NOMO-1 treated with DMSO at 0.1 percent for 48 hours (cell line): Measurements from ENCODE around the gene SCN1A.
"Not testable (repeated sequence)": the region's sequence is repeated elsewhere in the genome, so short reads cannot be mapped to it uniquely, and the experiment has no call there.

Source experiments
- DNase-seq: peaks from one replicate; lab custom pipeline; 2025; ENCODE audit not compliant: unreplicated experiment; lab: John Stamatoyannopoulos, UW

Gene SCN1A

DNA sequence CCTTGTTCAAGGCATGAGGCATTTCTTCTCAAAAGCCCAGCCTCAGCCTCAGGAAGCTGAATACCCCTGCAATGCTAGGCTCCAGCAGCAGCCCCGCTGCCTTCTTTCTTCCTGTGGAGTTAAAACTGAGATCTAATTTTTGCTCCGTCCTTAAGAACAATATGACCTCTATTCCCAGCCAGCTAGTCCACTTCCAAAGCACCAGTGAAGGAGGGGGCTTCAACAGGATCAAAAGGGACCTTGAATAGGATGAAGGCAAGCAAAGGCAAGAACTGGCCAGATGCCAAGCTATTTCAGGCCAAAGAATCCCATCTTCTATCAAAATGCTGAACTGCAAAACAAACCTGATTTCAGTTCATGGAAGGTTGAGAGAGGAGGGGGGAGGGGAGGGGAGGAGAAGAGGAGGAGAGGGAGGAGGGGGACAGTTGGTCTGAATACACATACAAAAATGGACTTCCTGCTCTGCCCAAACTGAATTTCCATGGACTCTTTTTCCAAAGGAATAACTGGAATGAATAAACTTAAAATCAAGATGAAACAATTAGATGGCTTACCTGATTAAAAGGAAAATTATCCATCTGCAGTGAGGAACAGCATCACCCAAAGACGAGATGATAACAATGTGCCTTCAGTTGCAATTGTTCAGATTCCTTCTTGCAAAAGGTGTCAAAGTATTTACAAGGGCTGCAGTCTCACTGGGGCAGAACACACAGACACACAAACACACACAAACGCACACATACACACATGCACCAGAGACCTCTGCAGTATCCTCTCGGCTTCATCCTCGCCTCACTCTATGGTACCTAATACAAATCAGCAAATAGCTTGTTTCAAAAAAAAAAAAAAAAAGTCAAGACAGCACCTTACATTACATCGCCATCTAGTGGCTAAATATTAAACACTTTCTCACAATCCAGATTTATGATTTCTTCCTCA, at the start of gene SCN1A:
TSS of gene SCN1A (minus strand) at position 804 of the 939 bp plus-strand sequence. CDS start 54,399 bp downstream, outside the sequence.
- DNase-seq, result peak; percentile 45

DNA sequence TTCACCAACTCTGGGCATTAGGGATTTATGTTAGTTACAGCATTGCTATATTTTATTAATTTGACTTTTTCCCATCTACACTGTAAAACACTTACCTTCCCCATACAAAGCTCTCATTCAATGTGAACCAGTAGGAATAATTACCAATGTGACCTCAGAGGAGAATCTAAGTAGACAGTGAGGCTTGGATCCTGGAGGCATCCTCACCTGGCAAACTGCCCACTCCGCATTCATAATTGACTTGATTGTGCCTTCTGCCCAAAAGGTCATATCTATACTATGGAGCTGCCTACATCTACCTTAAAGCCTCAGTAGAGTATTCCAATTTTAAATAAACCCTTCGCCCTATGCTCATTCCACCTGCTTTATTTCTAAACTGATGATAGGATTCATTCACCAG, 45.4 kb upstream of the SCN1A start:
- no peak for DNase-seq

DNA sequence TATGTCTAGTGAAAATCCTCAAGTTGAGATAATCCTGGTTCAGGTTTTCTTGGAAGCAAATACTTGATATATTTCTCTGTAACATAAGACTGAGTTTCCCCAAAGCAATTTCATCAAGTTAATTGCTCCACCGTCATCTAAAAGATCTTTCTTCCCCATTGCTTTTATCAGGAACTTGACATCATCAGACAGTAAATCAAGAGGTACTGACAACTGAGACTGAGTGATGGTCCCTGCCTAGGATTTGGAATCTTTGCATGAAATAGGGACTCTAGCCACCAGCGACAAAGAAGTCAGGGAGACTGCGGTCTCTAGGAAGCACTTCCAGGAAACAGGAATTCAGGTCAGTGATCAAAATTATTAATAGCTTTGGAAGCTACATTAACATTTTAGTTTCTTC, 43.4 kb upstream of the SCN1A start:
- DNase-seq, result no peak

GRCh38 chr2:166170356-166170755, 42.5 kb upstream of the SCN1A start:
- no peak for DNase-seq

DNA sequence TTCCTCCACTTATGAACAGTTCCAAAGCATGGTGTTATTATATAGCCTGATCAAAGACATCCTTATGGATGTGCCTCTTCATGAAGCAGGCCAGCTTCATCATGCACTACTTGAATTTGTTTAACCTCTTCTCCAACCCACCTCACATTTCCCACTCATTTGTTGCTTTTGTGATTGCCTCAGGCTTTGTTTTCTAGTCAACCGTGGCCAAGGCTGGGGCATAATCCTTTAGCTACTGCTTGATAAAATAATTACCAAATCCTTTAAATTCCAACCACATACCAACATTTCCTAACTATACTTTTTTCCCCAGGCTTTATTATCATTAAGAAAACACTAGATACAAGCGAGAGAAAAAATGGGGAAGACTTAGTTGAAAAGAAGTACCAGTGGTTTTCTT, 39.6 kb upstream of the SCN1A start:
- no peak for DNase-seq

GRCh38 chr2:166163775-166164174, 36.0 kb upstream of the SCN1A start:
- no peak for DNase-seq

DNA sequence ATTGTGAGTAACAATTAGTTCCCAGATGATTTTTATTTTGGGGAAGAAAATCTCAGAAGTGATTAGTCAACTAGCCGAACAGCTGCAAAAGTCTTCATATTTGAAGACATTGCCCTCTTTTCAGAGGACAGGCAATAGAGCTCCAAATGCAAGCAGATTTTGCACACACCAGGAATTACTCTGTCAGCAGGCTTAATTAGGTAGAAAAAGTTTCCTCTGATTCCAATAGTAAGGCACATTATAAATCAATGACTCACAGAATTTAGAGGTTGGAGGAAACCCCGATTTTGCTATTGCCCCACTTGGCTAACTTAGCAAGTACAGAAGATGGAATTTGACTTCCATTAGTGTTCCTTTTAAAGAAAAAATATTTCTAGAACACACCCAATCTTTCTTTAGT, 30.7 kb upstream of the SCN1A start:
- no peak for DNase-seq

DNA sequence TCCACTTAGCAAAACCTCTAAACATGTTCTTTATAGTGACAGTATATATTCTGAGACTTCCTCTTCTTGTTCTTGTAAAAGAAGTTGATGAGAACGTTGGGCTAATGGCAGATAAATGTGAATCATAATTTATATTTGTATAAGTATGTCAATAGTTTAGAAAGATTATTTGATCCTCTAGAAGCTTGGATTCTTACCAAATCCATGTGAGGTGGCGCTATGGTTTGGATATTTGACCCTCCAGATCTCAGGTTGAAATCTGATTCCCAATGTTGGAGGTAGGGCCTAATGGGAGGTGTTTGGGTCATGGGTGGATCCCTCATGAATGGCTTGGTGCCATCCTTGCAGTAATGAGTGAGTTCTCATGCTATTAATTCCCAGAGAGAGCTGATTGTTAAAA, 29.8 kb upstream of the SCN1A start:
- DNase-seq, result no peak

- DNase-seq, result no peak
Observed at GRCh38 chr2:166156985-166157490, 29.2 kb upstream of the SCN1A start.

DNA sequence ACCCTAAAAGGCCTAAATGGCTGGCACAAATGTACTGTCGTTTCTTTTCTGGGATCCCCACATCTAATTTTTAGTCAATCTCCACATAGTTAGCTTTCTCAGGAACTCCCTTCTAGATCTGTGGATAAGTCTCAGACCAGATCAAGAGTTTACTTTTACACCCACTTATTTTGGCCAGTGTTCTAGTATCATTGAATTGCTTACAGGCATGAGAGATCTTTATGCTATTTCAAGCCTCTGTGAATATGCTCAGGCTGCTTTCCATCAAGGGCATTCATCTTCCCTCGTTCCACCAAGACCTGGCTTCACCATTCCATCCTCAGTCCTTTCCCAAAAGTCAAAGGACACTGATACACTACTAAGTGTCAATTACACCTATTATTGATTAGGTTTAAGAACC, 27.8 kb upstream of the SCN1A start:
- DNase-seq, result no peak

GRCh38 chr2:166154685-166155338, 27.0 kb upstream of the SCN1A start:
- DNase-seq, result no peak

- DNase-seq, result no peak
Observed at GRCh38 chr2:166152064-166152463, 24.2 kb upstream of the SCN1A start.

DNA sequence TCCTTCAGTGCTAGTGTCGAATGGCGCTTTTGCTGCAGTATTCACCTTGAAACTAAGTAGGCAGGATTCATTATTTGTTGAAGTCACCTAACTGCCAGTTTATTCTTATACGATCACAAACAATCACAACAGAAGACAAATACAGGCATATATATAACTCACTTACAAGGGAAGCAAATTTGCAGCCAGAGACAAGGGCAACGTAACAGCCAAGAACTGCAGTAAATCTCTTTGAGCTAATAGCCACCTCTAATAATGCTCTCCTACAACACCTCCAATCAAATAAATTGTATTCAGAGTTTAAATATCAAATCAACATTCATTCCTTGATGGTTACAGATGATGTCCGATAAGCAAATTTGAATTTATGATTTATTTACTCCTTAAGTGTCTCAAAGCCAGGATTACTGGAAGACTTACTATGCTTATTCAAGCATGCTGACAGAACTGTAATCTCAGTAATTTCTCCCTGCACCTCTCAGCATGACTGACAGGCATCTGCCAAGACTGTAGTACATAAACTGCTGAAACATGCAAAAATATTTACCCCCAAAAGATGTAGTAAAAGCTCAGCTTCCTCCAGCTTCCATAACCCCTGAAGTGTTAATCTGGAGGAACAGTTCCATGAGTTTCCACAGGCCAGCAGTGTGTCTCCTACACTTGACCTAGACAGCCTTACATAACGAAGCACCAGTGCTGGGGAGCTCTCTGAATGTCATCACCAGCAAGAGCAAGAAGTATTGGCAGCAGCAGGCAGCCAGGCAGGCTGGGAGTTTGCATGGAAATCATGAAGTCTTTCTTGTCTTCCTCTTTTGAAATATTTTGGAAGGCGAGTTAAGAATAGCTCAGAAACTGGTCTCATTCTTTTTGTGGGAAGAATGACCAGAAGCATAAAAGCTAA, 20.9 kb upstream of the SCN1A start:
- no peak for DNase-seq

DNA sequence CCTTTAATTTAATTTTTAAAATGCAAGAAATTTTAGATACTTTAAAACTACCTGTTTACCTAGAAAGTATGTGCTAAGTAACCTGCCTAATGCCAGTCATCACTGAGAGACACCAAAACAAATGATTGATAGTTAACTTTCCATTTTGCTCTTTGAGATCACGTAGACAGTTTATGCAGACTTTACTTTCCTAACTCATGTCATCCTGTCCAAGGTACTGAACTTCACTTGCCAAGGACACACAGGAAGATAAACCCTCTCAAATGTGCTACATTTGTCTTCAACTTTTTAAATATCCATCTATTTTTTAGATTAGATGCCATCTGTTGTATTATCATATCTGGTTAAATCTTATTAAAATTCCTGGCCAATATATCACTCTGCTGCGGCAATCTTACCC, 20.1 kb upstream of the SCN1A start:
- DNase-seq, result no peak

DNA sequence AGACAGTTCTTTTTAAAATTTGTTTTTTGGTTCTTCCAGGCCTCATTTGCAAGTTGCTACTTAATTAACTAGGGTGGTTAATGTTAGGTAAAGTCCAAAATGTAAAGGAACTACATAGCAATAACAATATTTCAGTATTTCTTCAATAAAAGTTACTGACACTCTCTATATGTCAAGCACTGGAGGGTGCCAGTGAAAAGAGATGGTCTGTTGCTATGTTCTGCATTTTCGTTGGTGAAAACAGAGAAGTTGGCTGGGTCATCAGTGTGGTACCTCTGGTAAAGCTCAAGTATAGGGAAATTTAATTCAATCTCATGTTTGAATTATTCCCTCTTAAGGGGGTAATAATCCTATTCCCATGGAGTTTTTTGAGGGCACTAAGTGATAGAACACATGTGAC, 16.3 kb upstream of the SCN1A start:
- DNase-seq, result no peak

DNA sequence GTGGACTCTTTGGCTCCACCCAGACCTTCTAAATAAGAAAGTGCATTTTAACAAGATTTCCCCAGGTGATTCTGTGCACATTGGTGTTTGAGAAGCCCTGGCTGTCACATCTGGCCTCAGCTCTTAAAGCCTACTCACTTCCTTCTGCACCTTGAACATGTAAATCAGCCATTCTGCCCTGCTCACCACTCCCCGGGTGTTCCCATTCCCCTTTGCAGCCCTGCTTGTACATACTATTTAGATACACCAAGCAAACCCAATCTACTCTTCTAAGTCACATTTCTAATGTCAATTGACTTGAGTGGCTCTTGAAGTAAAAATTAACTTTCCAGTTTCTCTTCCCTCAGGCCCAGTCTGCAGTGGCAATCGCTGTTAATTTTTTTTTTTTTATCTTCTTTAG, 13.1 kb upstream of the SCN1A start:
- DNase-seq, result no peak

- no peak for DNase-seq
Observed at GRCh38 chr2:166140475-166140874, 12.7 kb upstream of the SCN1A start.

DNA sequence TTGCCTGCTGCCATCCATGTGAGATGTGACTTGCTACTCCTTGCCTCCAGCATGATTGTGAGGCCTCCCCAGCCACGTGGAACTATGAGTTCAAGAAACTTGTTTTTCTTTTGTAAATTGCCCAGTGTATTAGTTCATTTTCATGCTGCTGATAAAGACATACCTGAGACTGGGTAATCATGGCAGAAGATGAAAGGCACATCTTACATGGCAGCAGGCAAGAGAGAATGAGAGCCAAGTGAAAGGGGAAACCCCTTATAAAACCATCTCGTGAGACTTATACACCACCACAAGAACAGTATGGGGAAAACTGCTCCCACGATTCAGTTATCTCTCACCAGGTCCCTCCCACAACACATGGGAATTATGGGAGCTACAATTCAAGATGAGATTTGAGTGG, 11.7 kb upstream of the SCN1A start:
- not testable (repeated sequence) for DNase-seq

- DNase-seq, result no peak
Observed at GRCh38 chr2:166138667-166139066, 10.8 kb upstream of the SCN1A start.

DNA sequence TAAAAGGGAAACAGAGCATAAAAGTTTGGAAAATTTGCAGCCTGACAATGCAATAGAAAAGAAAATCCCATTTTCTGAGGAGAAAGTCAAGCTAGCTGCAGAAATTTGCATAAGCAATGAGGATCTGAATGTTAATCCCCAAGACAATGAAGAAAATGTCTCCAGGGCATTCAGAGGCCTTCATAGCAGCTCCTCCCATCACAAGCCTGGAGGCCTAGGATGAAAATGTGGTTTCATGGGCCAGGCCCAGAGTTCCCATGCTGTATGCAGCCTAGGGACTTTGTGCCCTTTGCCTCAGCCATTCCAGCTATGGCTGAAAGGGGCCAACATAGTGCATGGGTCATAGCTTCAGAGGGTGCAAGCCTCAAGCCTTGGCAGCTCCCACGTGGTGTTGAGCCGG, 10.3 kb upstream of the SCN1A start:
- DNase-seq, result no peak

GRCh38 chr2:166137331-166137730, 9.5 kb upstream of the SCN1A start:
- DNase-seq, result no peak
